PC-3 (cell line): ENCODE data around the gene NEURL3. TPM values are rescaled to one million over a fixed set of nuclear protein-coding genes. Genes with fewer than 3 reads are reported as not detected.

Source experiments
- ATAC-seq: fragments of 200-7000 bp; cut with Tn5 transposase; 2 replicates; pipeline ENCODE4 v1.9.1; 2020; ENCODE audit warnings: mild to moderate bottlenecking, moderate library complexity
- BruUV-seq: library from RNA; stranded (reverse); fragments of 400-500 nt; replicated peaks from 2 replicates; lab custom pipeline; 2021; lab: Mats Ljungman, UMichigan
- CTCF ChIA-PET: fragments of 300-600 bp; sonication (Branson Sonifier 250); formaldehyde crosslinking; loops from one replicate; lab custom pipeline; 2022; ENCODE audit warnings: antibody characterized with exemption; lab: Charles Lee
- POLR2A ChIA-PET: fragments of 300-600 bp; sonication (Branson Sonifier 250); formaldehyde crosslinking; loops from one replicate; lab custom pipeline; 2022; ENCODE audit warnings: antibody characterized with exemption; ENCODE audit not compliant: unreplicated experiment; lab: Charles Lee
- DNase-seq: peaks from one replicate; pipeline ENCODE4 v3.0.0-alpha.2; 2015
- H2AFZ ChIP-seq: fragments of 300-600 bp; sonication (generic); 2 replicates; pipeline ENCODE4 v1.6.0; 2016; ENCODE audit warnings: antibody characterized with exemption, low read length
- H3F3A ChIP-seq: fragments of 300-600 bp; sonication (generic); one replicate; pipeline ENCODE4 v1.6.0; 2017; ENCODE audit warnings: antibody characterized with exemption, low read length, control low read depth, mild to moderate bottlenecking; ENCODE audit not compliant: unreplicated experiment
- H3K27ac ChIP-seq: fragments of 300-600 bp; sonication (generic); 2 replicates; pipeline ENCODE4 v1.5.1; 2016; ENCODE audit warnings: mild to moderate bottlenecking, low read length
- H3K27me3 ChIP-seq: fragments of 300-600 bp; sonication (generic); 2 replicates; pipeline ENCODE4 v1.6.1; 2016; ENCODE audit warnings: low read length, mixed read lengths
- H3K36me3 ChIP-seq: fragments of 300-600 bp; sonication (generic); 2 replicates; pipeline ENCODE4 v1.6.1; 2016; ENCODE audit warnings: low read depth, mixed run types, low read length, mixed read lengths
- H3K4me1 ChIP-seq: fragments of 300-600 bp; sonication (generic); 2 replicates; pipeline ENCODE4 v1.5.1; 2016; ENCODE audit warnings: low read length; ENCODE audit not compliant: insufficient read depth
- H3K4me2 ChIP-seq: fragments of 300-600 bp; sonication (generic); 2 replicates; pipeline ENCODE4 v1.6.0; 2016; ENCODE audit warnings: low read length
- H3K4me3 ChIP-seq: fragments of 300-600 bp; sonication (generic); 2 replicates; pipeline ENCODE4 v1.5.1; 2016; ENCODE audit warnings: mild to moderate bottlenecking, low read length, mixed read lengths
- H3K79me2 ChIP-seq: fragments of 300-600 bp; sonication (generic); 2 replicates; pipeline ENCODE4 v1.6.1; 2017; ENCODE audit warnings: low read length, mixed read lengths
- H3K9ac ChIP-seq: fragments of 300-600 bp; sonication (generic); 2 replicates; pipeline ENCODE4 v1.6.0; 2016; ENCODE audit warnings: mild to moderate bottlenecking, low read length
- H3K9me2 ChIP-seq: fragments of 300-600 bp; sonication (generic); replicated peaks from 2 replicates; pipeline ENCODE4 v1.6.1; 2016; ENCODE audit warnings: mixed run types, low read length, mixed read lengths
- H3K9me3 ChIP-seq: fragments of 300-600 bp; sonication (generic); 2 replicates; pipeline ENCODE4 v1.6.1; 2016; ENCODE audit warnings: low read length, mixed read lengths
- H4K20me1 ChIP-seq: fragments of 300-600 bp; sonication (generic); 2 replicates; pipeline ENCODE4 v1.6.1; 2016; ENCODE audit warnings: low read length, mixed read lengths
- CTCF ChIP-seq: fragments of 300-600 bp; sonication (generic); conservative IDR thresholded peaks from 2 replicates; pipeline ENCODE4 v1.5.1; 2017; ENCODE audit warnings: antibody characterized with exemption, low read depth, mild to moderate bottlenecking, low read length
- EZH2 ChIP-seq: fragments of 300-600 bp; sonication (generic); IDR thresholded peaks from one replicate; pipeline ENCODE4 v1.6.1; 2017; ENCODE audit warnings: antibody characterized with exemption, mild to moderate bottlenecking, low read length; ENCODE audit not compliant: unreplicated experiment
- EZH2phosphoT487 ChIP-seq: fragments of 300-600 bp; sonication (generic); IDR thresholded peaks from 2 replicates; pipeline ENCODE4 v1.6.1; 2018; ENCODE audit warnings: mild to moderate bottlenecking, antibody characterized with exemption, low read length, borderline replicate concordance
- intact Hi-C: fragments of 100-400 bp; cut with micrococcal nuclease; formaldehyde crosslinking; loops from 2 replicates; pipeline ENCODE4 v1.9.0; 2023
- total RNA-seq: library from RNA; depleted of rRNA; stranded (reverse); fragments of >200 nt; gene quantifications from 2 replicates; pipeline ENCODE4 v1.2.3, GENCODE V29; 2014

Gene NEURL3
- total RNA-seq, 1 experiment from 2014 or later: 0.18 TPM

- no peaks in the 10 kb centered on the region for H3K79me2 ChIP-seq
- no peak overlapping the region for H3K4me3 ChIP-seq
- no peaks in the 10 kb centered on the region; the same call in 1 of the 2 replicates for H3K27me3 ChIP-seq
- no peaks in the 10 kb centered on the region for H3F3A ChIP-seq
- H3K4me1 ChIP-seq: no peaks in the 10 kb centered on the region
- TF ChIP-seq CTCF: no peak
- no peak for TF ChIP-seq EZH2
- TF ChIP-seq EZH2phosphoT487: no peak
- H3K27ac ChIP-seq: no peak overlapping the region
- intact Hi-C loops: no loop called here
- no peak overlapping the region for H2AFZ ChIP-seq
- CTCF ChIA-PET: no interaction called here
- DNase-seq: no peak
- no peak overlapping the region for H3K9ac ChIP-seq
- H4K20me1 ChIP-seq: no peaks in the 10 kb centered on the region
- no TSS peak for BruUV-seq
- H3K9me2 ChIP-seq: no peaks in the 10 kb centered on the region
- POLR2A ChIA-PET: no interaction called here
- ATAC-seq: no peak
- no peaks in the 10 kb centered on the region for H3K9me3 ChIP-seq
- no peaks in the 10 kb centered on the region for H3K36me3 ChIP-seq
- no peak overlapping the region for H3K4me2 ChIP-seq
Measured at GRCh38 chr2:96485350-96485749, 19.8 kb downstream of the NEURL3 start.

- ATAC-seq (no peak), DNase-seq (no peak)
- Histone ChIP-seq H3K9ac (no peak overlapping the region), H3K27me3 (no peaks in the 10 kb centered on the region; the same call in 1 of the 2 replicates), H3K9me3 (no peaks in the 10 kb centered on the region), H3F3A (no peaks in the 10 kb centered on the region), H3K4me3 (no peak overlapping the region), H3K36me3 (no peaks in the 10 kb centered on the region), H3K79me2 (no peaks in the 10 kb centered on the region), H3K4me1 (no peaks in the 10 kb centered on the region), H4K20me1 (no peaks in the 10 kb centered on the region), H3K27ac (no peak overlapping the region), H3K4me2 (no peak overlapping the region), H2AFZ (no peak overlapping the region), H3K9me2 (no peaks in the 10 kb centered on the region)
- TF ChIP-seq EZH2phosphoT487 (no peak), CTCF (no peak), EZH2 (no peak)
- POLR2A ChIA-PET: no interaction called here
- no TSS peak for BruUV-seq
- intact Hi-C loops: no loop called here
- CTCF ChIA-PET: no interaction called here
Measured at GRCh38 chr2:96484091-96484490, 21.1 kb downstream of the NEURL3 start.

- ChIA-PET CTCF (no interaction called here), POLR2A (no interaction called here)
- Histone ChIP-seq H2AFZ (no peak overlapping the region), H3K4me2 (no peak overlapping the region), H3K4me3 (no peak overlapping the region), H3K27ac (no peak overlapping the region), H4K20me1 (no peaks in the 10 kb centered on the region), H3K27me3 (peaks cover 10% of the 10 kb centered on the region), H3K9me2 (no peaks in the 10 kb centered on the region), H3K36me3 (no peaks in the 10 kb centered on the region), H3K9ac (no peak overlapping the region), H3K9me3 (no peaks in the 10 kb centered on the region), H3K4me1 (no peaks in the 10 kb centered on the region), H3F3A (no peaks in the 10 kb centered on the region), H3K79me2 (no peaks in the 10 kb centered on the region)
- ATAC-seq: no peak
- no TSS peak for BruUV-seq
- TF ChIP-seq EZH2: no peak
- TF ChIP-seq EZH2phosphoT487: no peak
- TF ChIP-seq CTCF: no peak
- no peak for DNase-seq
- intact Hi-C loops: no loop called here
Measured at GRCh38 chr2:96477458-96477857, 27.7 kb downstream of the NEURL3 start.
